ENCODE measurements around the gene KLHDC2. TPM values are rescaled to one million over a fixed set of nuclear protein-coding genes. Genes with fewer than 3 reads are reported as not detected.
"Not testable (repeated sequence)": the region's sequence is repeated elsewhere in the genome, so short reads cannot be mapped to it uniquely, and the experiment has no call there.

Gene KLHDC2
- total and polyA plus RNA-seq, 2 experiments from 2014 or later, result 83.7 to 192 TPM

DNA sequence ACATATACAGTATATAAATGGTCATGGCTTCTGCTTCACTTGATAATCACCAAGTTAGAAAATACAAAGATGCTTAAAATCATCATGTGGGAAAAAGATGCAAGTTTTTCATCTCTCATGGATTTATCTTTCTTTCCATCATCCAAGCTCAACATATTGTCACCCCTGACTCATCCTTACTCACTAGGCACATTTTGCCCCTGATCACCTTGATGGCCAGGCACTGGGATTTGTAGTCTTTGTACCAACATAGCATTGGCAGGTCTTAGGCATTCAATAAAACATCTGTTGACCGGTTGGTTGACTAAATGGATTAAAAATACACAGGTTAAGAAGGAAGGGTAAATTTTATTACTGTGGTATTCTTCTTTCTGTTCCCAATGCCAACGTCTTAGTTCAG, 28.1 kb downstream of the KLHDC2 start:
- Histone ChIP-seq H3K4me1 (ENCODE audit: low read depth) (no peaks in the 10 kb centered on the region), H3K27me3 (no peaks in the 10 kb centered on the region), H3K4me3 (no peak overlapping the region), H3K36me3 (peaks cover 80% of the 10 kb centered on the region), H3K9me3 (ENCODE audit: low read depth) (no peaks in the 10 kb centered on the region), H3K27ac (no peak overlapping the region)
- DNase-seq (ENCODE audit: low read depth in 1 of 2, low spot score in 1 of 2), result no peak
- TF ChIP-seq, protein P1, sequence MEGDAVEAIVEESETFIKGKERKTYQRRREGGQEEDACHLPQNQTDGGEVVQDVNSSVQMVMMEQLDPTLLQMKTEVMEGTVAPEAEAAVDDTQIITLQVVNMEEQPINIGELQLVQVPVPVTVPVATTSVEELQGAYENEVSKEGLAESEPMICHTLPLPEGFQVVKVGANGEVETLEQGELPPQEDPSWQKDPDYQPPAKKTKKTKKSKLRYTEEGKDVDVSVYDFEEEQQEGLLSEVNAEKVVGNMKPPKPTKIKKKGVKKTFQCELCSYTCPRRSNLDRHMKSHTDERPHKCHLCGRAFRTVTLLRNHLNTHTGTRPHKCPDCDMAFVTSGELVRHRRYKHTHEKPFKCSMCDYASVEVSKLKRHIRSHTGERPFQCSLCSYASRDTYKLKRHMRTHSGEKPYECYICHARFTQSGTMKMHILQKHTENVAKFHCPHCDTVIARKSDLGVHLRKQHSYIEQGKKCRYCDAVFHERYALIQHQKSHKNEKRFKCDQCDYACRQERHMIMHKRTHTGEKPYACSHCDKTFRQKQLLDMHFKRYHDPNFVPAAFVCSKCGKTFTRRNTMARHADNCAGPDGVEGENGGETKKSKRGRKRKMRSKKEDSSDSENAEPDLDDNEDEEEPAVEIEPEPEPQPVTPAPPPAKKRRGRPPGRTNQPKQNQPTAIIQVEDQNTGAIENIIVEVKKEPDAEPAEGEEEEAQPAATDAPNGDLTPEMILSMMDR (IDR thresholded peaks at IDR 0.05; ENCODE audit: low read depth, low read length), result no peak

DNA sequence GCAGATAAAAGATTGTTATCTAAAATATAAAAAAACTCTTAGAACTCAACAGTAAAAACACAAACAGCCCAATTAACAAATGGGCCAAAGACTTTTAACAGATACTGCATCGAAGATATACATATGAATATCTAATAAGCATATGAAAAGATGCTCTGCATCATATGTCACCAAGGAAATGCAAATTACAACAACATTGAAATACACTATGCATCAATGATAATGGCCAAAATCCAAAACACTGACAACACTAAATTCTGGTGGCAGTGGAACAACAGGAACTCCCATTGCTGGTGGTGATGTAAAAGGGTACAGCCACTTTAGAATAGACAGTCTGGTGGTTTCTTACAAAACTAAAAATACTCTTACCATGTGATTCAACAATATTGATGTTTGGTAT, 40.8 kb downstream of the KLHDC2 start:
- Histone ChIP-seq H3K4me1 (ENCODE audit: low read depth) (no peaks in the 10 kb centered on the region), H3K36me3 (peaks cover 61% of the 10 kb centered on the region), H3K27ac (no peak overlapping the region), H3K9me3 (ENCODE audit: low read depth) (no peaks in the 10 kb centered on the region), H3K4me3 (no peak overlapping the region), H3K27me3 (no peaks in the 10 kb centered on the region)
- TF ChIP-seq, protein P1 (IDR thresholded peaks at IDR 0.05; ENCODE audit: low read depth, low read length), result no peak
- no peak for DNase-seq (ENCODE audit: low read depth in 1 of 2, low spot score in 1 of 2)

DNA sequence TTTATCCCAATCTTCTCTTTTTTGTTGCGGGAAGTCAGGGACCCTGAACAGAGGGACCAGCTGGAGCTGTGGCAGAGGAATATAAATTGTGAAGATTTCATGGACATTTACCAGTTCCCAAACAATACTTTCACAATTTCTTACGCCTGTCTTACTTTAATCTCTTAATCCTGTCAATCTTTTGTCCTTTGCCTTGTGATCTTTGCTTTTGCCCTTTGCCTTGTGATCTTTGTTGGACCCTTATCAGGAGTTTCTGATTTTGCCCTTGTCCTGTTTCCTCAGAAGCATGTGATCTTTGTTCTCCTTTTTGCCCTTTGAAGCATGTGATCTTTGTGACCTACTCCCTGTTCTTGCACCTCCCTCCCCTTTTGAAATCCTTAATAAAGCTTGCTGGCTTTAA, 48.2 kb downstream of the KLHDC2 start:
- H3K4me1 ChIP-seq (ENCODE audit: low read depth); DNase-seq (ENCODE audit: low read depth in 1 of 2, low spot score in 1 of 2); H3K4me3 ChIP-seq; H3K9me3 ChIP-seq (ENCODE audit: low read depth); H3K27me3 ChIP-seq; H3K27ac ChIP-seq: not testable (repeated sequence)
- peaks cover 79% of the 10 kb centered on the region for H3K36me3 ChIP-seq

DNA sequence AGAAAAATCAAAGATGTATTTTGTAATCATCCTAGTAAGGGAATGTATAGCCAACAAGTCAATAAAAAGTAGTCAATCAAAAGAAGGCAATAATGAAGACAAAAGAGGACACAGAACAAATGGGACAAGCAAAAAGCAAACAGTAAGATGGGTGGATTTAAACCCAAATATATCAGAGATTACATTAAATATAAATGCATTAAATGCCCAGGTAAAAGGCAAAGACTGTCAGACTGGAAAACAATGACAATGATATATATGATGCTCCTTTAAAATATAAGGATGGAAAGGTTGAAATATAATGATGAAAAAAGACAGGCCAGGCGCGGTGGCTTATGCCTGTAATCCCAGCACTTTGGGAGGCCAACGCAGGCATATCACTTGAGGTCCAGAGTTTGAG, 48.9 kb downstream of the KLHDC2 start:
- DNase-seq (ENCODE audit: low read depth in 1 of 2, low spot score in 1 of 2), result no peak
- H3K4me1 ChIP-seq (ENCODE audit: low read depth), result no peaks in the 10 kb centered on the region
- H3K27ac ChIP-seq, result no peak overlapping the region
- no peak overlapping the region for H3K4me3 ChIP-seq
- TF ChIP-seq, protein P1 (IDR thresholded peaks at IDR 0.05; ENCODE audit: low read depth, low read length), result no peak
- peaks cover 74% of the 10 kb centered on the region for H3K36me3 ChIP-seq
- no peaks in the 10 kb centered on the region for H3K9me3 ChIP-seq (ENCODE audit: low read depth)
- H3K27me3 ChIP-seq, result no peaks in the 10 kb centered on the region

DNA sequence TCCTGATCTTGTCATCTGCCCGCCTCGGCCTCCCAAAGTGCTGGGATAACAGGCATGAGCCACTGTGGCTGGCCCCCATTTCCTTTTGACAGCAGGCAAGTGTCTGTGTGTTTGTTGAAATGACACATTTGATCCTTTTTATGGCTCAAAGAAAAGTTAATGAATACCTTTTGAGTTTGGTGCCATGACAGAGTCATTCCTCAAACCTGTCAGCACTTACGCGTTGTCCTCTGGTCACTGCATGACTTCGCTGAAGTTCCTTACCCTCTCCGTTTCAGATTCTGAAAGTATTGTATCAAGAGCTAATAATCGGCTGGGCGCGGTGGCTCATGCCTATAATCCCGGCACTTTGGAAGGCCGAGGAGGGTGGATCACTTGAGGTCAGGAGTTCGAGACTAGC, 52.2 kb downstream of the KLHDC2 start:
- H3K36me3 ChIP-seq, result peaks cover 52% of the 10 kb centered on the region
- H3K4me1 ChIP-seq (ENCODE audit: low read depth), result no peaks in the 10 kb centered on the region
- H3K27me3 ChIP-seq, result no peaks in the 10 kb centered on the region
- TF ChIP-seq, protein P1 (IDR thresholded peaks at IDR 0.05; ENCODE audit: low read depth, low read length), result no peak
- no peak for DNase-seq (ENCODE audit: low read depth in 1 of 2, low spot score in 1 of 2)
- H3K4me3 ChIP-seq, result no peak overlapping the region
- H3K27ac ChIP-seq, result no peak overlapping the region
- H3K9me3 ChIP-seq (ENCODE audit: low read depth), result no peaks in the 10 kb centered on the region

DNA sequence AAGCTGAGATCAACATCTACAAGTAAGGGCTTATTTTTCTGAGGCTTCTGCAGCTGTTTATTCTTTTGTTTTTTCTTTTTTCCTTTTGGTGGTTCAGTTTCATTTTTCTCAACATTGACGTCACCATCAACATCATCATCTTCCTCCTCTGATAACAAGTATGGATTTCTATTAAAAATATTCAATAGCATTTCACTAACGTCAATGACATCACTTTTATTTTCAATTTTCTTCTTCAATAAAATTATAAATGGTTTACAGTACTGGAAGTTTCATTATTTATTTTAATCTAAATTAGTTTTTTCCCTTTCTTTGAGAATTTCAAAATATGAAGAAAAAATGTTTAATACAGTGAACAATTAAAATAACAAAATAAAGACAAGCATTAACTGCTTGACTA, 60.7 kb downstream of the KLHDC2 start:
- Histone ChIP-seq H3K4me1 (ENCODE audit: low read depth) (no peaks in the 10 kb centered on the region), H3K4me3 (no peak overlapping the region), H3K36me3 (peaks cover 77% of the 10 kb centered on the region), H3K27ac (no peak overlapping the region), H3K27me3 (no peaks in the 10 kb centered on the region), H3K9me3 (ENCODE audit: low read depth) (no peaks in the 10 kb centered on the region)
- TF ChIP-seq, protein P1 (IDR thresholded peaks at IDR 0.05; ENCODE audit: low read depth, low read length), result no peak
- DNase-seq (ENCODE audit: low read depth in 1 of 2, low spot score in 1 of 2), result no peak

Other genes with a start within 250 kb of the KLHDC2 start
- gene RPS29, start 181.8 kb upstream of the KLHDC2 start, total RNA-seq, result 498 and 2,037 TPM in 2 replicates
- gene RPS29, start 181.8 kb upstream of the KLHDC2 start, polyA plus RNA-seq, result 1,089 and 1,188 TPM in 2 replicates
- gene LRR1, start 169.2 kb upstream of the KLHDC2 start, total RNA-seq, result 10.0 and 11.2 TPM in 2 replicates
- 22.8 and 29.5 TPM in 2 replicates for gene LRR1, start 169.2 kb upstream of the KLHDC2 start, polyA plus RNA-seq
- 165 and 197 TPM in 2 replicates for gene RPL36AL, start 147.5 kb upstream of the KLHDC2 start, total RNA-seq
- gene RPL36AL, start 147.5 kb upstream of the KLHDC2 start, polyA plus RNA-seq, result 185 and 208 TPM in 2 replicates
- 45.3 and 48.5 TPM in 2 replicates for gene MGAT2, start 147.4 kb upstream of the KLHDC2 start, total RNA-seq
- 35.2 and 35.9 TPM in 2 replicates for gene MGAT2, start 147.4 kb upstream of the KLHDC2 start, polyA plus RNA-seq
- 28.0 and 28.9 TPM in 2 replicates for gene DNAAF2, start 132.9 kb upstream of the KLHDC2 start, total RNA-seq
- 26.0 and 34.9 TPM in 2 replicates for gene DNAAF2, start 132.9 kb upstream of the KLHDC2 start, polyA plus RNA-seq
- gene POLE2, start 79.9 kb upstream of the KLHDC2 start, total RNA-seq, result 2.8 and 4.5 TPM in 2 replicates
- 9.0 and 11.8 TPM in 2 replicates for gene POLE2, start 79.9 kb upstream of the KLHDC2 start, polyA plus RNA-seq
- gene KLHDC1, start 75.0 kb upstream of the KLHDC2 start, total RNA-seq, result 0.85 and 2.6 TPM in 2 replicates
- 4.0 and 4.1 TPM in 2 replicates for gene KLHDC1, start 75.0 kb upstream of the KLHDC2 start, polyA plus RNA-seq
- 33.9 and 43.9 TPM in 2 replicates for gene NEMF, start 84.6 kb downstream of the KLHDC2 start, total RNA-seq
- gene NEMF, start 84.6 kb downstream of the KLHDC2 start, polyA plus RNA-seq, result 71.9 and 80.5 TPM in 2 replicates
- 22.5 and 23.3 TPM in 2 replicates for gene ARF6, start 124.9 kb downstream of the KLHDC2 start, total RNA-seq
- 27.8 and 28.4 TPM in 2 replicates for gene ARF6, start 124.9 kb downstream of the KLHDC2 start, polyA plus RNA-seq